Activated T-helper 1 cell treated with anti-CD3 and anti-CD28 coated beads, Interleukin-12 subunit alpha, Interleukin-12 subunit beta, Interleukin-2, Interleukin-4 antibody, amounts not matched to agents 30 ng/mL and 10 ng/mL and 1 ng/mL, durations not matched to agents 14 hours and 24 hours and 36 hours (primary cell): ENCODE results near the gene GRID1. TPM values are rescaled to one million over a fixed set of nuclear protein-coding genes. Genes with fewer than 3 reads are reported as not detected.
"Not testable (repeated sequence)": the region's sequence is repeated elsewhere in the genome, so short reads cannot be mapped to it uniquely, and the experiment has no call there.

ENCODE experiments used
- DNase-seq: peaks from one replicate; pipeline ENCODE4 v3.0.0; 2021; ENCODE audit warnings: low spot score
- H3K27ac Mint-ChIP-seq: one replicate; pipeline ENCODE4 v1.8.0; 2021; ENCODE audit warnings: mild to moderate bottlenecking, mixed read lengths
- H3K27me3 Mint-ChIP-seq: one replicate; pipeline ENCODE4 v1.8.0; 2022; ENCODE audit warnings: mild to moderate bottlenecking, moderate library complexity, mixed read lengths; ENCODE audit not compliant: insufficient read depth
- H3K36me3 Mint-ChIP-seq: one replicate; pipeline ENCODE4 v1.8.0; 2021; ENCODE audit warnings: low read depth, mixed read lengths
- H3K4me1 Mint-ChIP-seq: one replicate; pipeline ENCODE4 v1.8.0; 2021; ENCODE audit warnings: low read depth, mixed read lengths
- H3K4me3 Mint-ChIP-seq: one replicate; pipeline ENCODE4 v1.8.0; 2021; ENCODE audit warnings: mild to moderate bottlenecking, moderate library complexity, mixed read lengths
- H3K9me3 Mint-ChIP-seq: one replicate; pipeline ENCODE4 v1.8.0; 2021; ENCODE audit warnings: mixed read lengths
- intact Hi-C: fragments of 100-400 bp; cut with micrococcal nuclease; formaldehyde crosslinking; loops from one replicate; pipeline ENCODE4 v1.15.1; 2024
- total RNA-seq: library from RNA; stranded (reverse); gene quantifications from 2 replicates; pipeline ENCODE4 v1.2.3, GENCODE V29; 2022

Gene GRID1
- total RNA-seq, 1 donor from 2014 or later = not detected

- H3K36me3 Mint-ChIP-seq = no peaks in the 10 kb centered on the region
- H3K27me3 Mint-ChIP-seq = peaks cover 10% of the 10 kb centered on the region
- no peak for DNase-seq
- no peaks in the 10 kb centered on the region for H3K4me1 Mint-ChIP-seq
- H3K9me3 Mint-ChIP-seq = no peaks in the 10 kb centered on the region
- H3K27ac Mint-ChIP-seq = no peak overlapping the region
- intact Hi-C loops = no loop called here
- H3K4me3 Mint-ChIP-seq = no peak overlapping the region
These were observed 178.3 kb downstream of the GRID1 start for GRCh38 chr10:86188326-86188725.

- DNase-seq = no peak
- Mint-ChIP-seq H3K4me1 (no peaks in the 10 kb centered on the region), H3K27ac (no peak overlapping the region), H3K27me3 (peaks cover 10% of the 10 kb centered on the region), H3K9me3 (no peaks in the 10 kb centered on the region), H3K36me3 (no peaks in the 10 kb centered on the region), H3K4me3 (no peak overlapping the region)
- intact Hi-C loops = no loop called here
These were observed 178.9 kb downstream of the GRID1 start for GRCh38 chr10:86187499-86188239.

GRCh38 chr10:86186633-86187032 lies 180.0 kb downstream of the GRID1 start:
- H3K36me3 Mint-ChIP-seq = no peaks in the 10 kb centered on the region
- intact Hi-C loops = no loop called here
- H3K27ac Mint-ChIP-seq = no peak overlapping the region
- H3K4me1 Mint-ChIP-seq = no peaks in the 10 kb centered on the region
- H3K9me3 Mint-ChIP-seq = no peaks in the 10 kb centered on the region
- peaks cover 10% of the 10 kb centered on the region for H3K27me3 Mint-ChIP-seq
- DNase-seq = no peak
- no peak overlapping the region for H3K4me3 Mint-ChIP-seq

GRCh38 chr10:86182595-86182994 lies 184.0 kb downstream of the GRID1 start:
- Mint-ChIP-seq H3K27me3 (peaks cover 12% of the 10 kb centered on the region), H3K27ac (no peak overlapping the region), H3K36me3 (no peaks in the 10 kb centered on the region), H3K4me1 (no peaks in the 10 kb centered on the region), H3K9me3 (no peaks in the 10 kb centered on the region), H3K4me3 (no peak overlapping the region)
- no peak for DNase-seq
- intact Hi-C loops = no loop called here

GRCh38 chr10:86182150-86182549 lies 184.4 kb downstream of the GRID1 start:
- no peak for DNase-seq
- no peak overlapping the region for H3K27ac Mint-ChIP-seq
- H3K27me3 Mint-ChIP-seq = peaks cover 12% of the 10 kb centered on the region
- H3K4me1 Mint-ChIP-seq = no peaks in the 10 kb centered on the region
- H3K9me3 Mint-ChIP-seq = no peaks in the 10 kb centered on the region
- no peaks in the 10 kb centered on the region for H3K36me3 Mint-ChIP-seq
- no peak overlapping the region for H3K4me3 Mint-ChIP-seq
- intact Hi-C loops = no loop called here

GRCh38 chr10:86180861-86181260 lies 185.7 kb downstream of the GRID1 start:
- Mint-ChIP-seq H3K27ac (no peak overlapping the region), H3K4me1 (no peaks in the 10 kb centered on the region)
- intact Hi-C loops = no loop called here

GRCh38 chr10:86179961-86180360 lies 186.6 kb downstream of the GRID1 start:
- Mint-ChIP-seq H3K36me3 (no peaks in the 10 kb centered on the region), H3K9me3 (no peaks in the 10 kb centered on the region), H3K4me3 (no peak overlapping the region), H3K4me1 (no peaks in the 10 kb centered on the region), H3K27me3 (peaks cover 6% of the 10 kb centered on the region), H3K27ac (no peak overlapping the region)
- no peak for DNase-seq
- intact Hi-C loops = no loop called here

More at GRCh38 chr10:86180861-86181260, 185.7 kb downstream of the GRID1 start:
- DNase-seq = no peak
- Mint-ChIP-seq H3K4me3 (no peak overlapping the region), H3K9me3 (no peaks in the 10 kb centered on the region), H3K36me3 (no peaks in the 10 kb centered on the region), H3K27me3 (peaks cover 8% of the 10 kb centered on the region)

GRCh38 chr10:86179153-86179524 lies 187.5 kb downstream of the GRID1 start:
- Mint-ChIP-seq H3K9me3 (no peaks in the 10 kb centered on the region), H3K36me3 (no peaks in the 10 kb centered on the region), H3K27ac (no peak overlapping the region), H3K4me3 (no peak overlapping the region), H3K4me1 (no peaks in the 10 kb centered on the region), H3K27me3 (peaks cover 6% of the 10 kb centered on the region)
- DNase-seq = no peak
- intact Hi-C loops = no loop called here

GRCh38 chr10:86178401-86179152 lies 188.0 kb downstream of the GRID1 start:
- H3K4me1 Mint-ChIP-seq = no peaks in the 10 kb centered on the region
- intact Hi-C loops = no loop called here
- no peak for DNase-seq
- no peaks in the 10 kb centered on the region for H3K9me3 Mint-ChIP-seq
- H3K27ac Mint-ChIP-seq = no peak overlapping the region
- no peaks in the 10 kb centered on the region for H3K36me3 Mint-ChIP-seq
- H3K27me3 Mint-ChIP-seq = peaks cover 2% of the 10 kb centered on the region
- no peak overlapping the region for H3K4me3 Mint-ChIP-seq

GRCh38 chr10:86177537-86178155 lies 188.9 kb downstream of the GRID1 start:
- no peak for DNase-seq
- no peak overlapping the region for H3K4me3 Mint-ChIP-seq
- no peak overlapping the region for H3K27ac Mint-ChIP-seq
- peaks cover 2% of the 10 kb centered on the region for H3K27me3 Mint-ChIP-seq
- H3K9me3 Mint-ChIP-seq = no peaks in the 10 kb centered on the region
- intact Hi-C loops = no loop called here
- no peaks in the 10 kb centered on the region for H3K4me1 Mint-ChIP-seq
- no peaks in the 10 kb centered on the region for H3K36me3 Mint-ChIP-seq

GRCh38 chr10:86176850-86177536 lies 189.6 kb downstream of the GRID1 start:
- peaks cover 7% of the 10 kb centered on the region for H3K27me3 Mint-ChIP-seq
- H3K27ac Mint-ChIP-seq = no peak overlapping the region
- H3K9me3 Mint-ChIP-seq = no peaks in the 10 kb centered on the region
- no peak overlapping the region for H3K4me3 Mint-ChIP-seq
- no peaks in the 10 kb centered on the region for H3K36me3 Mint-ChIP-seq
- DNase-seq = no peak
- no peaks in the 10 kb centered on the region for H3K4me1 Mint-ChIP-seq
- intact Hi-C loops = no loop called here

- H3K4me3 Mint-ChIP-seq, H3K27ac Mint-ChIP-seq, H3K27me3 Mint-ChIP-seq, DNase-seq, H3K36me3 Mint-ChIP-seq, H3K9me3 Mint-ChIP-seq, intact Hi-C loops, H3K4me1 Mint-ChIP-seq: not testable (repeated sequence)
These were observed 191.1 kb downstream of the GRID1 start for GRCh38 chr10:86175476-86175875.

GRCh38 chr10:86172301-86172700 lies 194.3 kb downstream of the GRID1 start:
- H3K4me3 Mint-ChIP-seq = no peak overlapping the region
- intact Hi-C loops = no loop called here
- no peaks in the 10 kb centered on the region for H3K36me3 Mint-ChIP-seq
- H3K9me3 Mint-ChIP-seq = no peaks in the 10 kb centered on the region
- no peak overlapping the region for H3K27ac Mint-ChIP-seq
- peaks cover 5% of the 10 kb centered on the region for H3K27me3 Mint-ChIP-seq
- no peak for DNase-seq
- H3K4me1 Mint-ChIP-seq = no peaks in the 10 kb centered on the region
